Central memory CD8-positive, alpha-beta T cell (primary cell): ENCODE results near the gene THRAP3.

Source experiments
- ATAC-seq: fragments of 150-1000 bp; cut with Tn5 transposase; replicated peaks from 2 replicates; pipeline ENCODE4 v1.10.0; 2022; ENCODE audit warnings: mild to moderate bottlenecking, moderate FRiP score, moderate number of reproducible peaks; ENCODE audit not compliant: poor library complexity, severe bottlenecking; ENCODE audit errors: extremely low read depth
- DNase-seq, 2 donors: peaks; one replicate each; pipeline ENCODE4 v3.0.0; 2021; ENCODE audit warnings: low spot score in 2 of 2
- H3K27ac Mint-ChIP-seq: one replicate; pipeline ENCODE4 v1.8.0; 2022; ENCODE audit warnings: low read depth, mild to moderate bottlenecking, moderate library complexity, mixed read lengths
- H3K27me3 Mint-ChIP-seq: one replicate; pipeline ENCODE4 v1.8.0; 2022; ENCODE audit warnings: mixed read lengths
- H3K36me3 Mint-ChIP-seq: one replicate; pipeline ENCODE4 v1.8.0; 2022; ENCODE audit warnings: mild to moderate bottlenecking, moderate library complexity, mixed read lengths; ENCODE audit not compliant: insufficient read depth
- H3K4me1 Mint-ChIP-seq: one replicate; pipeline ENCODE4 v1.8.0; 2022; ENCODE audit warnings: mixed read lengths
- H3K4me3 Mint-ChIP-seq: one replicate; pipeline ENCODE4 v1.8.0; 2022; ENCODE audit warnings: mild to moderate bottlenecking, moderate library complexity, mixed read lengths
- H3K9me3 Mint-ChIP-seq: one replicate; pipeline ENCODE4 v1.8.0; 2022; ENCODE audit warnings: mixed read lengths

Gene THRAP3

GRCh38 chr1:36274201-36274600, 50.0 kb downstream of the THRAP3 start:
- ATAC-seq, result no peak
- H3K9me3 Mint-ChIP-seq, result no peaks in the 10 kb centered on the region
- H3K4me3 Mint-ChIP-seq, result no peak overlapping the region
- no peak for DNase-seq
- H3K27ac Mint-ChIP-seq, result no peak overlapping the region
- H3K4me1 Mint-ChIP-seq, result peaks cover 9% of the 10 kb centered on the region
- H3K36me3 Mint-ChIP-seq, result peaks cover 34% of the 10 kb centered on the region
- H3K27me3 Mint-ChIP-seq, result no peaks in the 10 kb centered on the region

- Mint-ChIP-seq H3K27ac (no peak overlapping the region), H3K4me1 (peaks cover 17% of the 10 kb centered on the region), H3K4me3 (no peak overlapping the region), H3K36me3 (peaks cover 26% of the 10 kb centered on the region), H3K9me3 (no peaks in the 10 kb centered on the region), H3K27me3 (no peaks in the 10 kb centered on the region)
- DNase-seq (no peak), ATAC-seq (no peak)
Observed at GRCh38 chr1:36276688-36277087, 52.4 kb downstream of the THRAP3 start.

GRCh38 chr1:36279110-36279788, 55.0 kb downstream of the THRAP3 start:
- H3K4me1 Mint-ChIP-seq, result peaks cover 22% of the 10 kb centered on the region
- DNase-seq (no peak), ATAC-seq (no peak)
- peaks cover 29% of the 10 kb centered on the region for H3K36me3 Mint-ChIP-seq
- H3K4me3 Mint-ChIP-seq, result no peak overlapping the region
- H3K27me3 Mint-ChIP-seq, result no peaks in the 10 kb centered on the region
- H3K9me3 Mint-ChIP-seq, result no peaks in the 10 kb centered on the region
- H3K27ac Mint-ChIP-seq, result peak overlapping the region; percentile 52

DNA sequence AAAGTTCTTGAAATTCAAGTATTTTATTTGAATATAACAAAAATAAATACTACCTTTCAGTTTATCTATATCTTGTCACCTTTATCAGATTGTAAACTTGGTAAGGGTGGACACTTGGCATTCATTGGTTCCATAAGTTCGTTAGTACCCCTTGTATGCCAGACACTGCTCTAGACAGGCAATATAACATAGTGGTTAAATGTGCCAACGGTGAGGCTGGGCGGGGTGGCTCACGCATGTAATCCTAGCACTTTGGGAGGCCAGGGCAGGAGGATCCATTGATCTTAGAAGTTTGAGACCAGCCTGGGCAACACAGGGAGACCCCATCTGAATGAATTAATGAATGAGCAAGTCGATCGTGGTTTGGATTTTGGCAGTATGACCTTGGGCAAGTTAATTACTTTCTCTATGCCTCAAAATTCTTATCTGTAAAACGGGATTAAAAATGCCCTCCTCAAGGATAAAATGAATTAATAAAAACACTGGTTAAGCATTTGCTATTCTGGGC, 55.6 kb downstream of the THRAP3 start:
- Mint-ChIP-seq H3K27ac (peak overlapping the region; percentile 52), H3K9me3 (no peaks in the 10 kb centered on the region), H3K4me3 (no peak overlapping the region), H3K27me3 (no peaks in the 10 kb centered on the region), H3K4me1 (peaks cover 22% of the 10 kb centered on the region), H3K36me3 (peaks cover 29% of the 10 kb centered on the region)
- ATAC-seq (no peak), DNase-seq (no peak)

GRCh38 chr1:36284061-36284460, 59.8 kb downstream of the THRAP3 start:
- H3K27me3 Mint-ChIP-seq, result no peaks in the 10 kb centered on the region
- H3K27ac Mint-ChIP-seq, result no peak overlapping the region
- H3K4me3 Mint-ChIP-seq, result no peak overlapping the region
- ATAC-seq (no peak), DNase-seq (no peak)
- no peaks in the 10 kb centered on the region for H3K9me3 Mint-ChIP-seq
- peaks cover 48% of the 10 kb centered on the region for H3K36me3 Mint-ChIP-seq
- H3K4me1 Mint-ChIP-seq, result peaks cover 27% of the 10 kb centered on the region

DNA sequence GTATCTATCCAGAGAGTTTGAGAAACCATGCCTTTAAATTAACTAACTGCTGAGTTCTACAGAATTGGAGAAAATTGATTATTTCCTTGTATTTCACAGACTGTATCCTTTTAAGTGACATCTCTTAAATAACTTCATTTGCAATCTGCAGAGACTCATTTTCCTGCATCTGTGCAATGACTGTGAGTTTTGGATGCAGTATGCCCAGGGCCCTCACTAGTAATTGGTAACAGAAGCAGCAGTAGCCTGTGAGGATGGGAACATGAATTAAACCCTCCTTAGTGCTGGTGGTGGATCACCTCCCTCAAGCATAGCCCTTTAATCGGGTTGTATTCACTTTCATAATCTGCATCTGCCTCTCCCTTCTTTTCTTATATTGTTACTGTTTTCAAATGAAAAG, 60.3 kb downstream of the THRAP3 start:
- Mint-ChIP-seq H3K4me1 (peaks cover 22% of the 10 kb centered on the region), H3K27me3 (no peaks in the 10 kb centered on the region), H3K36me3 (peaks cover 51% of the 10 kb centered on the region), H3K27ac (no peak overlapping the region), H3K4me3 (no peak overlapping the region), H3K9me3 (no peaks in the 10 kb centered on the region)
- ATAC-seq, result no peak
- no peak for DNase-seq

DNA sequence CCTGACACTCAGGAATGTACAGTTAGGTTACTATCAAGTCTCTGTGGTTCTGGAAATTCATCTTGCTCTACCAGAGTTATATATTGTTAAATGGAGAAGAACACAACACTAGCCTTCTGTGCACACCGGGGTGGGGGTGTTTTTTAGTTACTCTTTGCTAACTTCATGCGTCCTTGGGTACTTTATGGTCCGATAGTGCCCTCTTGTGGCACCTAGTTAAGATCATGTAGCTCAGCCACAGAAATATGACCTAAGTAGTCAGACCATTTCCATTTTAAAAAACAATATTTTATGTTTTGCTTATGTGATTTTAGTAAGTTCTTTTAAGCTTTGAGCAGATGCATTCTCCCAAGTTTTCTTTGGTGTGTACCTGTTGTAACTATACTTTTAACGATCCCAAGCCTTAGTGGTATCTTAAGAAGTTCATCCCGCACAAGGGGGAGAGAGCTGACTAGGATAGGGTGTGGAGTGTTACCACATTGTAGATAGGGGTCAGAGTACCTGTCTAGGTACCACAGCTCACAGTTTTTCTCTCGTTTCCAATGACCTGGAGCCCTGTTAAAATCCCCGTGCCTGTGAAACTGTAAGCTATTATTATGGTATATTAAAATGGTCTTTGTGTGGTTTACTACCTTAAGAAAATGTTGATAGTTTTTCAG, 61.3 kb downstream of the THRAP3 start:
- peak; percentile 29 to 54 for DNase-seq
- no peaks in the 10 kb centered on the region for H3K27me3 Mint-ChIP-seq
- H3K4me1 Mint-ChIP-seq, result peaks cover 12% of the 10 kb centered on the region
- ATAC-seq, result peak; percentile 89
- no peak overlapping the region for H3K27ac Mint-ChIP-seq
- no peak overlapping the region for H3K4me3 Mint-ChIP-seq
- H3K36me3 Mint-ChIP-seq, result peaks cover 57% of the 10 kb centered on the region
- no peaks in the 10 kb centered on the region for H3K9me3 Mint-ChIP-seq

GRCh38 chr1:36286802-36287201, 62.6 kb downstream of the THRAP3 start:
- Mint-ChIP-seq H3K9me3 (no peaks in the 10 kb centered on the region), H3K4me3 (no peak overlapping the region), H3K27ac (no peak overlapping the region), H3K27me3 (no peaks in the 10 kb centered on the region), H3K36me3 (peaks cover 66% of the 10 kb centered on the region), H3K4me1 (peaks cover 12% of the 10 kb centered on the region)
- DNase-seq (no peak), ATAC-seq (no peak)

- Mint-ChIP-seq H3K4me3 (no peak overlapping the region), H3K36me3 (peaks cover 71% of the 10 kb centered on the region), H3K9me3 (no peaks in the 10 kb centered on the region), H3K4me1 (peaks cover 9% of the 10 kb centered on the region), H3K27me3 (no peaks in the 10 kb centered on the region), H3K27ac (peak overlapping the region; percentile 9)
- DNase-seq, result no peak
- ATAC-seq, result no peak
Observed at GRCh38 chr1:36287595-36287994, 63.4 kb downstream of the THRAP3 start.

DNA sequence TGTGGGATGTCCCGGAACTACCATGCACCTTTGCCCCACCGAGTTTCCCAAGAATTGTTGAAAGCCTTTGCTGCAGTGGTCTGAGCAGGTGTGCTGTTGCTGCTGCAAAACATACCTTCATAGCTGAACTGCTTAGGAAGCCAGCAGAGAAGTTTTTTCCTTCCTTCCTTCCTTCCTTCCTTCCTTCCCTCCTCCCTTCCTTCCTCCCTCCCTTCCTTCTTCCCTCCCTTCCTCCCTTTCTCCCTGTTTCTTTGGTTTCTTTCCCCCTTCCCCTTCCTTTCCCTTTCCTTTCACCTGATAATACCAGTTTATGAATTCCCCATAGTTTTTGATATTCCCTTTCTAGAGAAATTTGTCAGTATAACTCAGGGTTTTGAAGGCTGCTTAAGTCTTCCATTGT, 71.1 kb downstream of the THRAP3 start:
- Mint-ChIP-seq H3K4me3 (no peak overlapping the region), H3K36me3 (peaks cover 74% of the 10 kb centered on the region), H3K27ac (no peak overlapping the region), H3K27me3 (no peaks in the 10 kb centered on the region), H3K9me3 (no peaks in the 10 kb centered on the region), H3K4me1 (no peaks in the 10 kb centered on the region)
- ATAC-seq (no peak), DNase-seq (no peak)

GRCh38 chr1:36297062-36297461, 72.8 kb downstream of the THRAP3 start:
- Mint-ChIP-seq H3K27ac (no peak overlapping the region), H3K4me3 (no peak overlapping the region), H3K36me3 (peaks cover 72% of the 10 kb centered on the region), H3K9me3 (no peaks in the 10 kb centered on the region), H3K27me3 (no peaks in the 10 kb centered on the region), H3K4me1 (no peaks in the 10 kb centered on the region)
- no peak for DNase-seq
- ATAC-seq, result no peak

DNA sequence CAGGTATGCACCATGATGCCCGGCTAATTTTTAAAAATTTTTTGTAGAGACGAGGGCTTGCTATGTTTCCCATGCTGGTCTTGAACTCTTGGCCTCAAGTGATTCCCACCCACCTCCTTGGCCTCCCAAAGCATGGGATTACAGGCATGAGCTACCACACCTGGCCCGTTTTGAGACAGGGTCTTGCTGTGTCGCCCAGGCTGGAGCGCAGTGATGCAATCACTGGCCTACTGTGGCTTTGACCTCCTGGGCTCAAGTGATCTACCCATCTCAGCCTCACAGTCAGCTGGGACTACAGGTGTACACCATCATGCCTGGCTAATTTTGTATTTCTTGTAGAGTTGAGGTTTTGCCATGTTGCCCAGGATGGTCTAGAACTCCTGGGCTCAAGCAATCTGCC, 74.4 kb downstream of the THRAP3 start:
- H3K4me1 Mint-ChIP-seq, result no peaks in the 10 kb centered on the region
- DNase-seq (no peak), ATAC-seq (no peak)
- no peak overlapping the region for H3K4me3 Mint-ChIP-seq
- no peak overlapping the region for H3K27ac Mint-ChIP-seq
- H3K27me3 Mint-ChIP-seq, result no peaks in the 10 kb centered on the region
- peaks cover 71% of the 10 kb centered on the region for H3K36me3 Mint-ChIP-seq
- H3K9me3 Mint-ChIP-seq, result no peaks in the 10 kb centered on the region

DNA sequence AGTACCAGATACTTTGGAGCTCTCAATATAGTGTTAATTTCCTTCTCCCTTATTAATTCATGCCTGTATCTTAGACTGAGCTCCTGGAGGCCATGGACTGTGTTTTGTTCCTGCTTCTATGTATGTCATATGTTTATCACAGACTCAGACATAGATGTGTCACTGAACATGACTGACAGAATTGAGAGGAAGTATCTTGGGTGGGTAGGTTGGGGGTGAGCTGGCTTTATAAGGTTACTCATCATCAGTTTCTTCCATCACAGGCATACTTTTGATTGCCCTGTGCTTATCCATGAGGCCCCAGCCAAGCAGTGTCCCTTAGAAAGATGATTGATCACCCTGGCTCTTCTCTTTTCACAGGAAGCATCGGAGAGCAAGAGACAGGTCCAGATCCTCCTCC, 76.3 kb downstream of the THRAP3 start:
- Mint-ChIP-seq H3K4me1 (no peaks in the 10 kb centered on the region), H3K9me3 (no peaks in the 10 kb centered on the region), H3K27ac (no peak overlapping the region), H3K4me3 (no peak overlapping the region), H3K27me3 (no peaks in the 10 kb centered on the region), H3K36me3 (peaks cover 67% of the 10 kb centered on the region)
- ATAC-seq, result no peak
- no peak for DNase-seq
